ENCODE measurements around the gene DIPK1A.

- no peak for TF ChIP-seq CTCF (IDR thresholded peaks at IDR 0.05)
- no peak for TF ChIP-seq EZH2 (IDR thresholded peaks at IDR 0.05)
Measured at GRCh38 chr1:92902406-92902744, 58.9 kb downstream of the DIPK1A start.

All from neural progenitor cell (in vitro differentiated cells).